GM12872 (cell line): ENCODE measurements around the gene FBXL7.

ENCODE experiments used
- CTCF ChIP-seq: IDR thresholded peaks from 3 replicates; pipeline ENCODE4 v1.5.1; 2011; ENCODE audit warnings: low read depth, mild to moderate bottlenecking, low read length, moderate library complexity; ENCODE audit not compliant: insufficient read depth

Gene FBXL7

GRCh38 chr5:15566789-15567188, 66.8 kb downstream of the FBXL7 start:
- TF ChIP-seq CTCF: no peak

- no peak for TF ChIP-seq CTCF
Observed at GRCh38 chr5:15570491-15570890, 70.5 kb downstream of the FBXL7 start.

GRCh38 chr5:15571081-15571480, 71.1 kb downstream of the FBXL7 start:
- TF ChIP-seq CTCF: no peak

- TF ChIP-seq CTCF: no peak
Observed at GRCh38 chr5:15571618-15572017, 71.6 kb downstream of the FBXL7 start.

GRCh38 chr5:15573590-15573989, 73.6 kb downstream of the FBXL7 start:
- no peak for TF ChIP-seq CTCF

GRCh38 chr5:15574128-15574527, 74.1 kb downstream of the FBXL7 start:
- no peak for TF ChIP-seq CTCF

- TF ChIP-seq CTCF: no peak
Observed at GRCh38 chr5:15574806-15575325, 74.9 kb downstream of the FBXL7 start.

GRCh38 chr5:15575666-15576065, 75.7 kb downstream of the FBXL7 start:
- TF ChIP-seq CTCF: no peak
